SKM-1 treated with dmso at 0.1 percent for 144 hours (cell line): ENCODE data around the gene PTPN7.
"Not testable (repeated sequence)": the region's sequence is repeated elsewhere in the genome, so short reads cannot be mapped to it uniquely, and the experiment has no call there.

ENCODE experiments used
- DNase-seq: peaks from one replicate; lab custom pipeline; 2025; ENCODE audit not compliant: unreplicated experiment; lab: John Stamatoyannopoulos, UW

Gene PTPN7

GRCh38 chr1:202154148-202154765 is 6.1 kb downstream of the PTPN7 start:
- no peak for DNase-seq

- no peak for DNase-seq
These were observed 7.1 kb downstream of the PTPN7 start for GRCh38 chr1:202153284-202153683.

GRCh38 chr1:202152399-202152798 is 8.0 kb downstream of the PTPN7 start:
- DNase-seq: no peak

- DNase-seq: no peak
These were observed 9.4 kb downstream of the PTPN7 start for GRCh38 chr1:202151045-202151444.

GRCh38 chr1:202150602-202151001 is 9.8 kb downstream of the PTPN7 start:
- no peak for DNase-seq

GRCh38 chr1:202150187-202150586 is 10.2 kb downstream of the PTPN7 start:
- DNase-seq: no peak

GRCh38 chr1:202149566-202149965 is 10.8 kb downstream of the PTPN7 start:
- no peak for DNase-seq

- no peak for DNase-seq
These were observed 12.0 kb downstream of the PTPN7 start for GRCh38 chr1:202148391-202148790.

- DNase-seq: no peak
These were observed 13.4 kb downstream of the PTPN7 start for GRCh38 chr1:202146993-202147392.

- no peak for DNase-seq
These were observed 14.1 kb downstream of the PTPN7 start for GRCh38 chr1:202146279-202146678.

GRCh38 chr1:202145744-202146140 is 14.7 kb downstream of the PTPN7 start:
- DNase-seq: not testable (repeated sequence)

- DNase-seq: peak; percentile 18
These were observed 15.2 kb downstream of the PTPN7 start for GRCh38 chr1:202145068-202145743.

- DNase-seq: peak; percentile 28
These were observed 15.9 kb downstream of the PTPN7 start, which contains the start of gene ARL8A for GRCh38 chr1:202144402-202145067. TSS of gene ARL8A (minus strand) at chr1:202144737. CDS start at chr1:202144572, 165 bp downstream.

GRCh38 chr1:202143768-202144401 is 16.5 kb downstream of the PTPN7 start:
- DNase-seq: peak; percentile 59

GRCh38 chr1:202143011-202143767 is 17.2 kb downstream of the PTPN7 start:
- peak; percentile 92 for DNase-seq

- not testable (repeated sequence) for DNase-seq
These were observed 18.9 kb downstream of the PTPN7 start for GRCh38 chr1:202141468-202141867.

- no peak for DNase-seq
These were observed 19.6 kb downstream of the PTPN7 start for GRCh38 chr1:202140833-202141232.

GRCh38 chr1:202135221-202135721 is 25.1 kb downstream of the PTPN7 start:
- peak; percentile 82 for DNase-seq

GRCh38 chr1:202134645-202135172 is 25.7 kb downstream of the PTPN7 start:
- no peak for DNase-seq

- DNase-seq: no peak
These were observed 26.4 kb downstream of the PTPN7 start for GRCh38 chr1:202133989-202134388.
